Measurements from ENCODE around the gene BBS7. TPM values are rescaled to one million over a fixed set of nuclear protein-coding genes. Genes with fewer than 3 reads are reported as not detected.
A peak's percentile ranks its signal among the peaks of the same experiment; 100 is the strongest.

BBS7 gene
- total and polyA plus RNA-seq, 2 of the 13 experiments (the other 11 are each of a cell fraction or from before 2014, with no cell fraction given), result 9.0 to 15.7 TPM

- TF ChIP-seq SP5 (CRISPR knock-in tag; IDR thresholded peaks at IDR 0.05; ENCODE audit: borderline replicate concordance, low read depth), result no peak
- no peak for TF ChIP-seq ZFP36L1 (CRISPR knock-in tag; IDR thresholded peaks at IDR 0.05)
- TF ChIP-seq MTF2 (CRISPR knock-in tag; IDR thresholded peaks at IDR 0.05; ENCODE audit: borderline replicate concordance), result no peak
- TF ChIP-seq ZNF343 (CRISPR knock-in tag; IDR thresholded peaks at IDR 0.05), result no peak
- TF ChIP-seq, protein P1, sequence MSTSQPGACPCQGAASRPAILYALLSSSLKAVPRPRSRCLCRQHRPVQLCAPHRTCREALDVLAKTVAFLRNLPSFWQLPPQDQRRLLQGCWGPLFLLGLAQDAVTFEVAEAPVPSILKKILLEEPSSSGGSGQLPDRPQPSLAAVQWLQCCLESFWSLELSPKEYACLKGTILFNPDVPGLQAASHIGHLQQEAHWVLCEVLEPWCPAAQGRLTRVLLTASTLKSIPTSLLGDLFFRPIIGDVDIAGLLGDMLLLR (CRISPR knock-in tag; IDR thresholded peaks at IDR 0.05), result no peak
- no peak for TF ChIP-seq ZFY (CRISPR knock-in tag; IDR thresholded peaks at IDR 0.05)
- TF ChIP-seq ZNF331 (CRISPR knock-in tag; IDR thresholded peaks at IDR 0.05), result 0 out of 2 replicates have a peak, but pooled peaks have one; percentile 16
- TF ChIP-seq SRSF4 (IDR thresholded peaks at IDR 0.05; ENCODE audit: low read depth, low read length, poor library complexity, severe bottlenecking), result no peak
- no peak for TF ChIP-seq FLYWCH1 (CRISPR knock-in tag; IDR thresholded peaks at IDR 0.05)
- no peak for TF ChIP-seq ZSCAN30 (CRISPR knock-in tag; IDR thresholded peaks at IDR 0.05)
- no peak for TF ChIP-seq HNRNPLL (IDR thresholded peaks at IDR 0.05; ENCODE audit: low read depth, low read length, poor library complexity, severe bottlenecking)
- no peak for TF ChIP-seq HBP1 (CRISPR knock-in tag; IDR thresholded peaks at IDR 0.05; ENCODE audit: low read depth)
- no peak for TF ChIP-seq HNRNPL (IDR thresholded peaks at IDR 0.05; ENCODE audit: low read depth, low read length)
- TF ChIP-seq REXO4 (CRISPR knock-in tag; IDR thresholded peaks at IDR 0.05; ENCODE audit: borderline replicate concordance), result no peak
- TF ChIP-seq MED1 (CRISPR knock-in tag; IDR thresholded peaks at IDR 0.05), result 0 out of 2 replicates have a peak, but pooled peaks have one; percentile 17
- TF ChIP-seq CREM (IDR thresholded peaks at IDR 0.05), result peak; percentile 23; the same call in 1 of the 2 replicates
- TF ChIP-seq CREM (CRISPR knock-in tag; IDR thresholded peaks at IDR 0.05), result no peak
- TF ChIP-seq, protein P2, sequence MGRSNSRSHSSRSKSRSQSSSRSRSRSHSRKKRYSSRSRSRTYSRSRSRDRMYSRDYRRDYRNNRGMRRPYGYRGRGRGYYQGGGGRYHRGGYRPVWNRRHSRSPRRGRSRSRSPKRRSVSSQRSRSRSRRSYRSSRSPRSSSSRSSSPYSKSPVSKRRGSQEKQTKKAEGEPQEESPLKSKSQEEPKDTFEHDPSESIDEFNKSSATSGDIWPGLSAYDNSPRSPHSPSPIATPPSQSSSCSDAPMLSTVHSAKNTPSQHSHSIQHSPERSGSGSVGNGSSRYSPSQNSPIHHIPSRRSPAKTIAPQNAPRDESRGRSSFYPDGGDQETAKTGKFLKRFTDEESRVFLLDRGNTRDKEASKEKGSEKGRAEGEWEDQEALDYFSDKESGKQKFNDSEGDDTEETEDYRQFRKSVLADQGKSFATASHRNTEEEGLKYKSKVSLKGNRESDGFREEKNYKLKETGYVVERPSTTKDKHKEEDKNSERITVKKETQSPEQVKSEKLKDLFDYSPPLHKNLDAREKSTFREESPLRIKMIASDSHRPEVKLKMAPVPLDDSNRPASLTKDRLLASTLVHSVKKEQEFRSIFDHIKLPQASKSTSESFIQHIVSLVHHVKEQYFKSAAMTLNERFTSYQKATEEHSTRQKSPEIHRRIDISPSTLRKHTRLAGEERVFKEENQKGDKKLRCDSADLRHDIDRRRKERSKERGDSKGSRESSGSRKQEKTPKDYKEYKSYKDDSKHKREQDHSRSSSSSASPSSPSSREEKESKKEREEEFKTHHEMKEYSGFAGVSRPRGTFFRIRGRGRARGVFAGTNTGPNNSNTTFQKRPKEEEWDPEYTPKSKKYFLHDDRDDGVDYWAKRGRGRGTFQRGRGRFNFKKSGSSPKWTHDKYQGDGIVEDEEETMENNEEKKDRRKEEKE (IDR thresholded peaks at IDR 0.05), result no peak
- TF ChIP-seq ZNF282 (IDR thresholded peaks at IDR 0.05; ENCODE audit: partially characterized antibody), result no peak
- no peak for TF ChIP-seq SMARCE1 (IDR thresholded peaks at IDR 0.05; ENCODE audit: borderline replicate concordance)
- TF ChIP-seq TEAD3 (CRISPR knock-in tag; optimal IDR thresholded peaks at IDR 0.05; ENCODE audit: borderline replicate concordance), result no peak
- TF ChIP-seq ZNF205 (CRISPR knock-in tag; IDR thresholded peaks at IDR 0.05), result no peak
- TF ChIP-seq ZNF180 (CRISPR knock-in tag; IDR thresholded peaks at IDR 0.05; ENCODE audit: borderline replicate concordance, low read depth), result no peak
- no peak for TF ChIP-seq PHB2 (IDR thresholded peaks at IDR 0.05; ENCODE audit: partially characterized antibody)
- TF ChIP-seq MZF1 (CRISPR knock-in tag; IDR thresholded peaks at IDR 0.05; ENCODE audit: borderline replicate concordance), result no peak
- no peak for TF ChIP-seq ATRX (CRISPR knock-in tag; IDR thresholded peaks at IDR 0.05; ENCODE audit: borderline replicate concordance)
These were observed 71.0 kb downstream of the BBS7 start (continued) for GRCh38 chr4:121799208-121799823.

Measured in HepG2 (cell line).